ENCODE data around the gene ASAP2.

Gene ASAP2

GRCh38 chr2:9230051-9230802 is 23.6 kb downstream of the ASAP2 start:
- no peak for DNase-seq (ENCODE audit: extremely low read depth in 1 of 2, low read depth in 1 of 2)

GRCh38 chr2:9230881-9231280 is 24.3 kb downstream of the ASAP2 start:
- no peak for DNase-seq (ENCODE audit: extremely low read depth in 1 of 2, low read depth in 1 of 2)

- DNase-seq (ENCODE audit: extremely low read depth in 1 of 2, low read depth in 1 of 2): no peak
Observed at GRCh38 chr2:9231291-9232165, 24.9 kb downstream of the ASAP2 start.

GRCh38 chr2:9232166-9232479 is 25.5 kb downstream of the ASAP2 start:
- no peak for DNase-seq (ENCODE audit: extremely low read depth in 1 of 2, low read depth in 1 of 2)

- no peak for DNase-seq (ENCODE audit: extremely low read depth in 1 of 2, low read depth in 1 of 2)
Observed at GRCh38 chr2:9232886-9233285, 26.3 kb downstream of the ASAP2 start.

- no peak for DNase-seq (ENCODE audit: extremely low read depth in 1 of 2, low read depth in 1 of 2)
Observed at GRCh38 chr2:9234680-9235146, 28.1 kb downstream of the ASAP2 start.

GRCh38 chr2:9235147-9236044 is 28.8 kb downstream of the ASAP2 start:
- no peak for DNase-seq (ENCODE audit: extremely low read depth in 1 of 2, low read depth in 1 of 2)

GRCh38 chr2:9236045-9236344 is 29.4 kb downstream of the ASAP2 start:
- DNase-seq (ENCODE audit: extremely low read depth in 1 of 2, low read depth in 1 of 2): no peak

- no peak for DNase-seq (ENCODE audit: extremely low read depth in 1 of 2, low read depth in 1 of 2)
Observed at GRCh38 chr2:9236867-9237266, 30.3 kb downstream of the ASAP2 start.

- DNase-seq (ENCODE audit: extremely low read depth in 1 of 2, low read depth in 1 of 2): no peak
Observed at GRCh38 chr2:9237831-9238230, 31.2 kb downstream of the ASAP2 start.

- no peak for DNase-seq (ENCODE audit: extremely low read depth in 1 of 2, low read depth in 1 of 2)
Observed at GRCh38 chr2:9238591-9239326, 32.1 kb downstream of the ASAP2 start.

GRCh38 chr2:9239616-9240015 is 33.0 kb downstream of the ASAP2 start:
- DNase-seq (ENCODE audit: extremely low read depth in 1 of 2, low read depth in 1 of 2): no peak

- no peak for DNase-seq (ENCODE audit: extremely low read depth in 1 of 2, low read depth in 1 of 2)
Observed at GRCh38 chr2:9240745-9241144, 34.1 kb downstream of the ASAP2 start.

- no peak for DNase-seq (ENCODE audit: extremely low read depth in 1 of 2, low read depth in 1 of 2)
Observed at GRCh38 chr2:9241233-9241632, 34.6 kb downstream of the ASAP2 start.

- DNase-seq (ENCODE audit: extremely low read depth in 1 of 2, low read depth in 1 of 2): no peak
Observed at GRCh38 chr2:9243357-9243756, 36.7 kb downstream of the ASAP2 start.

GRCh38 chr2:9244985-9245544 is 38.5 kb downstream of the ASAP2 start:
- no peak for DNase-seq (ENCODE audit: extremely low read depth in 1 of 2, low read depth in 1 of 2)

- DNase-seq (ENCODE audit: extremely low read depth in 1 of 2, low read depth in 1 of 2): no peak
Observed at GRCh38 chr2:9247177-9247576, 40.6 kb downstream of the ASAP2 start.

GRCh38 chr2:9247786-9248185 is 41.2 kb downstream of the ASAP2 start:
- DNase-seq (ENCODE audit: extremely low read depth in 1 of 2, low read depth in 1 of 2): no peak

- no peak for DNase-seq (ENCODE audit: extremely low read depth in 1 of 2, low read depth in 1 of 2)
Observed at GRCh38 chr2:9248363-9248762, 41.8 kb downstream of the ASAP2 start.

GRCh38 chr2:9249020-9249800 is 42.6 kb downstream of the ASAP2 start:
- DNase-seq (ENCODE audit: extremely low read depth in 1 of 2, low read depth in 1 of 2): no peak
